Globus pallidus (tissue), 1 donor: ENCODE measurements around the gene S100Z.
A peak's percentile ranks its signal among the peaks of the same experiment; 100 is the strongest.
"Not testable (repeated sequence)": the region's sequence is repeated elsewhere in the genome, so short reads cannot be mapped to it uniquely, and the experiment has no call there.

ENCODE experiments used
- DNase-seq: peaks from one replicate; pipeline ENCODE4 v3.0.0-alpha.2; 2015; ENCODE audit warnings: low spot score

The S100Z gene

GRCh38 chr5:76849419-76850291 is at the start of gene S100Z:
TSS of gene S100Z (plus strand) at chr5:76850014. CDS start at chr5:76875360, 25,346 bp downstream.
- no peak for DNase-seq

GRCh38 chr5:76800579-76800978 is 49.2 kb upstream of the S100Z start:
- no peak for DNase-seq

GRCh38 chr5:76801159-76801802 is 48.5 kb upstream of the S100Z start:
- no peak for DNase-seq

- DNase-seq, result no peak
Observed at GRCh38 chr5:76801803-76802195, 48.0 kb upstream of the S100Z start.

- no peak for DNase-seq
Observed at GRCh38 chr5:76804266-76804665, 45.5 kb upstream of the S100Z start.

GRCh38 chr5:76805821-76806505 is 43.9 kb upstream of the S100Z start:
- no peak for DNase-seq

GRCh38 chr5:76807296-76807695 is 42.5 kb upstream of the S100Z start:
- peak; percentile 29 for DNase-seq

GRCh38 chr5:76808141-76808691 is 41.6 kb upstream of the S100Z start:
- DNase-seq, result peak; percentile 27

GRCh38 chr5:76809141-76809540 is 40.7 kb upstream of the S100Z start:
- DNase-seq, result no peak

- DNase-seq, result no peak
Observed at GRCh38 chr5:76810236-76810635, 39.6 kb upstream of the S100Z start.

- DNase-seq, result no peak
Observed at GRCh38 chr5:76811214-76811613, 38.6 kb upstream of the S100Z start.

GRCh38 chr5:76812209-76812608 is 37.6 kb upstream of the S100Z start:
- DNase-seq, result not testable (repeated sequence)

- DNase-seq, result no peak
Observed at GRCh38 chr5:76813982-76814562, 35.7 kb upstream of the S100Z start.

GRCh38 chr5:76816110-76816831 is 33.5 kb upstream of the S100Z start:
- DNase-seq, result no peak

GRCh38 chr5:76818844-76819831 is 30.7 kb upstream of the S100Z start, which contains the start of gene F2RL1:
TSS of gene F2RL1 (plus strand) at chr5:76819030. CDS start at chr5:76819183, 153 bp downstream.
- no peak for DNase-seq

GRCh38 chr5:76819851-76820525 is 29.8 kb upstream of the S100Z start:
- no peak for DNase-seq

GRCh38 chr5:76820526-76820890 is 29.3 kb upstream of the S100Z start:
- no peak for DNase-seq

- DNase-seq, result no peak
Observed at GRCh38 chr5:76821136-76821535, 28.7 kb upstream of the S100Z start.

GRCh38 chr5:76822105-76822731 is 27.6 kb upstream of the S100Z start:
- DNase-seq, result not testable (repeated sequence)
